ENCODE measurements around the gene PTK7.
A peak's percentile ranks its signal among the peaks of the same experiment; 100 is the strongest.

Gene PTK7

GRCh38 chr6:43180058-43180457, 103.9 kb downstream of the PTK7 start:
- TF ChIP-seq, protein P1, sequence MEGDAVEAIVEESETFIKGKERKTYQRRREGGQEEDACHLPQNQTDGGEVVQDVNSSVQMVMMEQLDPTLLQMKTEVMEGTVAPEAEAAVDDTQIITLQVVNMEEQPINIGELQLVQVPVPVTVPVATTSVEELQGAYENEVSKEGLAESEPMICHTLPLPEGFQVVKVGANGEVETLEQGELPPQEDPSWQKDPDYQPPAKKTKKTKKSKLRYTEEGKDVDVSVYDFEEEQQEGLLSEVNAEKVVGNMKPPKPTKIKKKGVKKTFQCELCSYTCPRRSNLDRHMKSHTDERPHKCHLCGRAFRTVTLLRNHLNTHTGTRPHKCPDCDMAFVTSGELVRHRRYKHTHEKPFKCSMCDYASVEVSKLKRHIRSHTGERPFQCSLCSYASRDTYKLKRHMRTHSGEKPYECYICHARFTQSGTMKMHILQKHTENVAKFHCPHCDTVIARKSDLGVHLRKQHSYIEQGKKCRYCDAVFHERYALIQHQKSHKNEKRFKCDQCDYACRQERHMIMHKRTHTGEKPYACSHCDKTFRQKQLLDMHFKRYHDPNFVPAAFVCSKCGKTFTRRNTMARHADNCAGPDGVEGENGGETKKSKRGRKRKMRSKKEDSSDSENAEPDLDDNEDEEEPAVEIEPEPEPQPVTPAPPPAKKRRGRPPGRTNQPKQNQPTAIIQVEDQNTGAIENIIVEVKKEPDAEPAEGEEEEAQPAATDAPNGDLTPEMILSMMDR (IDR thresholded peaks at IDR 0.05; ENCODE audit: extremely low read depth, missing control alignments) = no peak
- no peak for DNase-seq (ENCODE audit: low spot score)

DNA sequence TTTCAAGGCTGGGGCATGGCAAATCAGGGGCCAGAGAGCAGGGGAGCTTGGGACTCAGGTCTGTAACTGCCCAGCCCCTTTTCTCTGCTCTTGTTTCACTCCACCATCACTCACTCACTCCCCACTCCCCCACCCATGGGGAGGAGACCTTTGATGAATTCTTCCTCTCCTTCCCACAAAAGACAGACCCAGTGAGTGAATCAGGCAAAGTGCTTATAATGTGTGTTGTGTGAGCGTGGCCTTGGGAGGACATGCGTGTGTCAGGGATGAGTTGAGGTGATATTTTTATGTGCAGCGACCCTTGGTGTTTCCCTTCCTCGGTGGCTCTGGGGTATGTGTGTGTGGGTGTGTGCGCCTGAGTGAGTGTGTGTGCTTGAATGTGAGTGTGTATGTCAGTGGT, 104.9 kb downstream of the PTK7 start:
- DNase-seq (ENCODE audit: low spot score) = no peak
- TF ChIP-seq, protein P1 (IDR thresholded peaks at IDR 0.05; ENCODE audit: extremely low read depth, missing control alignments) = no peak

- TF ChIP-seq, protein P1 (IDR thresholded peaks at IDR 0.05; ENCODE audit: extremely low read depth, missing control alignments) = no peak
- no peak for DNase-seq (ENCODE audit: low spot score)
Observed at GRCh38 chr6:43181621-43181941, 105.5 kb downstream of the PTK7 start.

DNA sequence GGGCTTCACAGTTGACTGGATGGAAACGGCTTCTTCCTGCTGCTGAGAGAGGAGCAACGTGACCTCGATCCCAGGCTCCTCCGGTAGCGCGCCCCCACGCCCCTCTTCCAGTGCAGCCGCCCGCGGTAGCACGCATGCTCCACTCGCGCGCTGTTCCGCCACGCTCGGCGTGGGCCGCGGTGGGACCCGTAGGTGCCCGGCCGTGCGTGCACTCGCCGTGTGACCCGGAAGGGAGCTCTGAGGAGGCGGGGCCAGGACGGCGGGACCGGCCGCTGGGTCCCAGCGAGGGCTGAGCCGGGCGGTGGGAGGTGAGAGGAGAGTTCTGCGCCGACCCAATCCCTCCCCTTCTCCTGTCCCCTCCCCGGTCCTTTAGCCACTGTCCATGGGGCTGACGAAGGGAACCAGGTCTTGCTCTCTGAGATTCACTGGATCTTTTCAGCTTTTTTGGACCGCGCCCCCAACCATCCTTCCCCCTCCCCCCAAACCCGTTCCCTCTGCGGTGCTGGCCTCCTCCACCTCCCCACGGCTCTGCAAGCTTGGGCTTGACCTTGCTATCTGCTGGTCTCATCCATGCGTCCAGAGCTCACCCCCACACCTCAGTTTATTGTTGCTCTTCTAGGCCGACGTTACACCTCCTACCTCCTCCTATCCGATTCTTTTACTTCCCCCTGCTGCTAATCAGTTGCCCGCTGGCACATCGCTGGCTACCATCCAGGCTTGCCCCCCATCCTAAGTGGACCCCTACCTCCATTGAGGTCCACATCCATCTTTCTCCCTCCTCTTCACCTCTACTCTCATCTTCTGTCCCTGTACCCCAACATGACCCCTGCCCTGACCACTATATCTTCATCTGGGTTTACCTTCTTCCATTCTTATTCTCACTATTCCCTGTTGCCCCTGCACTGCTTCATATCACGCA, 106.1 kb downstream of the PTK7 start, which contains the start of gene CUL9:
Gene CUL9 (plus strand): TSS at position 255 of the 919 bp plus-strand sequence. CDS start 2,115 bp downstream, outside the sequence.
- TF ChIP-seq, protein P1 (IDR thresholded peaks at IDR 0.05; ENCODE audit: extremely low read depth, missing control alignments) = no peak
- DNase-seq (ENCODE audit: low spot score) = peak; percentile 91

- DNase-seq (ENCODE audit: low spot score) = no peak
- TF ChIP-seq, protein P1 (IDR thresholded peaks at IDR 0.05; ENCODE audit: extremely low read depth, missing control alignments) = no peak
Observed at GRCh38 chr6:43183441-43183840, 107.3 kb downstream of the PTK7 start.

- DNase-seq (ENCODE audit: low spot score) = no peak
- TF ChIP-seq, protein P1 (IDR thresholded peaks at IDR 0.05; ENCODE audit: extremely low read depth, missing control alignments) = no peak
Observed at GRCh38 chr6:43184268-43184985, 108.3 kb downstream of the PTK7 start.

- TF ChIP-seq, protein P1 (IDR thresholded peaks at IDR 0.05; ENCODE audit: extremely low read depth, missing control alignments) = no peak
- DNase-seq (ENCODE audit: low spot score) = no peak
Observed at GRCh38 chr6:43185391-43185985, 109.4 kb downstream of the PTK7 start.
